ENCODE measurements around the gene INO80E. TPM values are rescaled to one million over a fixed set of nuclear protein-coding genes. Genes with fewer than 3 reads are reported as not detected.

Gene INO80E
- total and polyA plus RNA-seq, 9 donors = 23.8 to 81.6 (median 55.5) TPM

- TF ChIP-seq POLR2A (IDR thresholded peaks at IDR 0.05) (no peak), EP300 (IDR thresholded peaks at IDR 0.05) (no peak), CTCF (IDR thresholded peaks at IDR 0.05) (no peak)
- H3K4me3 ChIP-seq = no peak overlapping the region
- no peaks in the 10 kb centered on the region for H3K27me3 ChIP-seq
- H3K36me3 ChIP-seq = no peaks in the 10 kb centered on the region
- H3K27ac ChIP-seq = no peak overlapping the region
- intact Hi-C loops (cut with DNase I) = no loop called here
- H3K9me3 ChIP-seq = no peaks in the 10 kb centered on the region
- 88 to 90% (median 89%) methylated on average over 9 of the region's 9 CpGs for WGBS, 3 donors
- H3K4me1 ChIP-seq (ENCODE audit: insufficient read depth) = peaks cover 13% of the 10 kb centered on the region
- peak in 2 of 5 donors; percentile 10 to 14 for DNase-seq
Measured at GRCh38 chr16:29978081-29978480, 18.0 kb upstream of the INO80E start.

DNA sequence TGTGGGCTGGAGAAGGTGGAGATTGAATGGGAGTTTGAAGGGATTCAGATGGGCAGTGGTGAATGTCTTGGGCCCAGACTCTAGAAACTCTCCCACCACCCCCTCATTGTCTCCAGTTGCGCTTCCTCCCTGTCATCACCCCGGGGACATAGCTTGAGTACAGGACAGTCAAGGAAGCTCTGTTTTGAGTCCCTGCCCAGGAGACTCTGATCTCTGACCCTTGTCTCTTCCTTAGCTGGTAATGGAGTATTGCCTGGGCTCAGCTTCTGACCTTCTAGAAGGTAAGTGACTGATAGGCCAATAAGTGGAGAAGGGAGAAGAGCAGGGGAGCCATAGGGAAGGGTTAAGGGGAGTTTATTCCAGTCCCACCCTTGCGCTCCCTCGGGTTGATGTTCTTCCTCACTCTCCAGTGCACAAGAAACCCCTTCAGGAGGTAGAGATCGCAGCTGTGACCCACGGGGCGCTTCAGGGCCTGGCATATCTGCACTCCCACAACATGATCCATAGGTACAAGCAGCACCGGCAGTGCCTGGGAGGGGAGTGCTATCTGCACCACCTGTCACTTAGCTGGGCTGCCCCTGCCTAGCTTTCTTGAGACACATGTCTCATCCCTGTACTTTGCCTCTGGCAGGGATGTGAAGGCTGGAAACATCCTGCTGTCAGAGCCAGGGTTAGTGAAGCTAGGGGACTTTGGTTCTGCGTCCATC lies 17.3 kb upstream of the INO80E start:
- intact Hi-C loops (cut with DNase I) = no loop called here
- H3K36me3 ChIP-seq = no peaks in the 10 kb centered on the region
- 84 to 87% (median 86%) methylated on average over 9 of the region's 9 CpGs for WGBS, 3 donors

GRCh38 chr16:29982560-29983419 lies 13.3 kb upstream of the INO80E start:
- Histone ChIP-seq H3K36me3 (no peaks in the 10 kb centered on the region), H3K27ac (no peak overlapping the region), H3K27me3 (no peaks in the 10 kb centered on the region), H3K4me3 (no peak overlapping the region), H3K9me3 (no peaks in the 10 kb centered on the region), H3K4me1 (ENCODE audit: insufficient read depth) (no peaks in the 10 kb centered on the region)
- WGBS, 3 donors = 78 to 84% (median 84%) methylated on average over 24 of the region's 24 CpGs
- TF ChIP-seq EP300 (IDR thresholded peaks at IDR 0.05) = no peak
- no peak for TF ChIP-seq CTCF (IDR thresholded peaks at IDR 0.05)
- no peak for TF ChIP-seq POLR2A (IDR thresholded peaks at IDR 0.05)
- DNase-seq = peak in 1 of 5 donors; percentile 24
- intact Hi-C loops (cut with DNase I) = no loop called here

More for the DNA sequence above, 17.3 kb upstream of the INO80E start:
- Histone ChIP-seq H3K4me1 (ENCODE audit: insufficient read depth) (peaks cover 13% of the 10 kb centered on the region), H3K4me3 (no peak overlapping the region), H3K9me3 (no peaks in the 10 kb centered on the region), H3K27ac (no peak overlapping the region), H3K27me3 (no peaks in the 10 kb centered on the region)
- DNase-seq = peak in 2 of 5 donors; percentile 8 to 17
- TF ChIP-seq CTCF (IDR thresholded peaks at IDR 0.05) (no peak), EP300 (IDR thresholded peaks at IDR 0.05) (no peak), POLR2A (IDR thresholded peaks at IDR 0.05) (no peak)

GRCh38 chr16:29983420-29984136 lies 12.5 kb upstream of the INO80E start:
- intact Hi-C loops (cut with DNase I) = no loop called here
- Histone ChIP-seq H3K9me3 (no peaks in the 10 kb centered on the region), H3K27me3 (no peaks in the 10 kb centered on the region), H3K36me3 (no peaks in the 10 kb centered on the region), H3K4me3 (no peak overlapping the region), H3K27ac (no peak overlapping the region), H3K4me1 (ENCODE audit: insufficient read depth) (no peaks in the 10 kb centered on the region)
- whole genome bisulfite sequencing, 3 donors = 77 to 82% (median 81%) methylated on average over 11 to 12 of the region's 12 CpGs
- no peak for DNase-seq
- TF ChIP-seq POLR2A (IDR thresholded peaks at IDR 0.05) (no peak), CTCF (IDR thresholded peaks at IDR 0.05) (no peak), EP300 (IDR thresholded peaks at IDR 0.05) (no peak)

Measured in ovary (tissue), 9 donors.